Measurements from ENCODE around the gene KXD1.

- no peak for TF ChIP-seq POLR2A (IDR thresholded peaks at IDR 0.05; ENCODE audit: low read depth, low read length)
- no peak for TF ChIP-seq POLR2AphosphoS5 (IDR thresholded peaks at IDR 0.05; ENCODE audit: low read depth, low read length)
Measured at GRCh38 chr19:18608805-18609716, 51.4 kb downstream of the KXD1 start.

All from GM12892 (cell line).